PC-9 (cell line): ENCODE results near the gene ANKRD44.

ENCODE experiments used
- CTCF ChIP-seq: fragments of 200-600 bp; sonication (generic); conservative IDR thresholded peaks from 2 replicates; pipeline ENCODE4 v1.6.1; 2017; ENCODE audit warnings: mixed run types, antibody characterized with exemption, mild to moderate bottlenecking, moderate library complexity
- EZH2 ChIP-seq: fragments of 200-600 bp; sonication (generic); IDR thresholded peaks from 2 replicates; pipeline ENCODE4 v1.8.0; 2017; ENCODE audit warnings: antibody characterized with exemption, low read depth

- TF ChIP-seq CTCF (no peak), EZH2 (no peak)
Observed at GRCh38 chr2:197031803-197032202, 278.8 kb downstream of the ANKRD44 start.
